GM23338 (cell line): ENCODE measurements around the gene IRAK2. TPM values are rescaled to one million over a fixed set of nuclear protein-coding genes. Genes with fewer than 3 reads are reported as not detected.

Experiments
- ATAC-seq: fragments of 200-7000 bp; cut with Tn5 transposase; 3 replicates; pipeline ENCODE4 v1.9.1; 2020
- DNase-seq: peaks from one replicate; pipeline ENCODE4 v3.0.0-alpha.2; 2015; ENCODE audit warnings: low spot score
- H2AFZ ChIP-seq: fragments of 200-600 bp; sonication (generic); 2 replicates; pipeline ENCODE4 v1.8.0; 2016; ENCODE audit warnings: antibody characterized with exemption, mild to moderate bottlenecking, moderate library complexity
- H3F3A ChIP-seq: fragments of 200-600 bp; sonication (generic); replicated peaks from 2 replicates; pipeline ENCODE4 v1.8.0; 2017; ENCODE audit warnings: antibody characterized with exemption, mixed run types, low read depth
- H3K27ac ChIP-seq: fragments of 200-600 bp; sonication (generic); 2 replicates; pipeline ENCODE4 v1.6.1; 2016; ENCODE audit warnings: low read depth
- H3K27me3 ChIP-seq: fragments of 200-600 bp; sonication (generic); 2 replicates; pipeline ENCODE4 v1.8.0; 2016; ENCODE audit warnings: mild to moderate bottlenecking, mixed run types, moderate library complexity; ENCODE audit not compliant: insufficient read depth
- H3K36me3 ChIP-seq: fragments of 200-600 bp; sonication (generic); 2 replicates; pipeline ENCODE4 v1.8.0; 2016; ENCODE audit warnings: mild to moderate bottlenecking; ENCODE audit not compliant: insufficient read depth
- H3K4me1 ChIP-seq: fragments of 200-600 bp; sonication (generic); 2 replicates; pipeline ENCODE4 v1.8.0; 2016; ENCODE audit warnings: mild to moderate bottlenecking, moderate library complexity; ENCODE audit not compliant: insufficient read depth
- H3K4me2 ChIP-seq: fragments of 200-600 bp; sonication (generic); 2 replicates; pipeline ENCODE4 v1.7.1; 2017; ENCODE audit warnings: mixed run types
- H3K4me3 ChIP-seq: fragments of 200-600 bp; sonication (generic); 2 replicates; pipeline ENCODE4 v1.6.1; 2016; ENCODE audit warnings: mixed run types
- H3K79me2 ChIP-seq: fragments of 200-600 bp; sonication (generic); replicated peaks from 2 replicates; pipeline ENCODE4 v1.8.0; 2017; ENCODE audit warnings: mild to moderate bottlenecking; ENCODE audit not compliant: insufficient read depth
- H3K9me2 ChIP-seq: fragments of 200-600 bp; sonication (generic); 2 replicates; pipeline ENCODE4 v1.8.0; 2017; ENCODE audit not compliant: insufficient read depth
- H4K20me1 ChIP-seq: fragments of 200-600 bp; sonication (generic); replicated peaks from 2 replicates; pipeline ENCODE4 v1.8.0; 2017; ENCODE audit warnings: mild to moderate bottlenecking; ENCODE audit not compliant: insufficient read depth
- H3K27ac Mint-ChIP-seq: 2 replicates; pipeline ENCODE4 v1.8.0; 2020; ENCODE audit warnings: inconsistent platforms, mild to moderate bottlenecking, moderate library complexity, mixed read lengths
- H3K27me3 Mint-ChIP-seq: 3 replicates; pipeline ENCODE4 v1.8.0; 2022; ENCODE audit warnings: low read depth, mild to moderate bottlenecking, moderate library complexity, mixed read lengths, inconsistent platforms; ENCODE audit not compliant: insufficient read depth, poor library complexity
- H3K36me3 Mint-ChIP-seq: 3 replicates; pipeline ENCODE4 v1.8.0; 2021; ENCODE audit warnings: low read depth, mild to moderate bottlenecking, inconsistent platforms, moderate library complexity, mixed read lengths
- H3K4me1 Mint-ChIP-seq: 3 replicates; pipeline ENCODE4 v1.8.0; 2020; ENCODE audit warnings: mild to moderate bottlenecking, inconsistent platforms, mixed read lengths
- H3K4me3 Mint-ChIP-seq: 3 replicates; pipeline ENCODE4 v1.8.0; 2021; ENCODE audit warnings: moderate library complexity, mild to moderate bottlenecking, inconsistent platforms, mixed read lengths
- H3K9me3 Mint-ChIP-seq: 3 replicates; pipeline ENCODE4 v1.8.0; 2020; ENCODE audit warnings: moderate library complexity, mild to moderate bottlenecking, inconsistent platforms, mixed read lengths
- EZH2 ChIP-seq: fragments of 200-600 bp; sonication (generic); IDR thresholded peaks from one replicate; pipeline ENCODE4 v1.8.0; 2017; ENCODE audit warnings: antibody characterized with exemption, mild to moderate bottlenecking, low read depth; ENCODE audit not compliant: unreplicated experiment
- JUNB ChIP-seq: IDR thresholded peaks from one replicate; pipeline ENCODE4 v1.6.1; 2016; ENCODE audit warnings: antibody characterized with exemption; ENCODE audit not compliant: unreplicated experiment
- POLR2AphosphoS5 ChIP-seq: IDR thresholded peaks from 2 replicates; pipeline ENCODE4 v1.6.1; 2016; ENCODE audit warnings: antibody characterized with exemption, low read depth
- REST ChIP-seq: IDR thresholded peaks from one replicate; pipeline ENCODE4 v1.6.1; 2018; ENCODE audit warnings: antibody characterized with exemption; ENCODE audit not compliant: unreplicated experiment
- STAT1 ChIP-seq: IDR thresholded peaks from one replicate; pipeline ENCODE4 v1.6.1; 2016; ENCODE audit warnings: antibody characterized with exemption; ENCODE audit not compliant: unreplicated experiment
- ZNF462 ChIP-seq: fragments of 250-450 bp; sonication (Bioruptor Pico); IDR thresholded peaks from 2 replicates; pipeline ENCODE4 v1.5.0; 2020; ENCODE audit warnings: mild to moderate bottlenecking, moderate library complexity
- polyA plus RNA-seq: library from polyadenylated mRNA; unstranded; fragments of >200 nt; fragmentation: Nextera tagmentation; extraction: Ambion mirVana; gene quantifications from 2 replicates; pipeline ENCODE4 v1.2.1, GENCODE V29; 2016
- total RNA-seq: library from RNA; depleted of rRNA; stranded (reverse); fragments of >200 nt; shearing (Covaris generic); gene quantifications from 2 replicates; pipeline ENCODE4 v1.2.3, GENCODE V29; 2014

Gene IRAK2
- total and polyA plus RNA-seq, 2 experiments from 2014 or later: 0.37 to 1.4 TPM

DNA sequence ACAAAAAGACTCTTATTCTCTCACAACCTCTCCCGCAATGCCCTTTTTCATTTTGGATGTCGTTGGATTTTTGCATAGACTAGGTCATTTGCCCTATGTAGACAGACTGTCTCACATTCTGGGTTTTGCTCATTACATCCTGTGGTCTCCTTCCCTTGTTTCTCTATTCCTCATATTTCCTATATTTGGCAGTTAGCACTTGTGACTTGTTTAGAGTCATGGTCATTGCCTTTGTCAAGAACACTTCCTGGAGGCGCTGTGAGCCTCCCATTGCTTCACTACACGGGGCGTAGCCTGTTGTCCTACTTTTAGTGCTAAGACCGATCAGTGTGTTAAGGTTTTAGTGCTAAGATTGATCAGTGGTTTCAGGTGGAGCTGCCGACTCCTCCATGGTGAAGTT is 67.4 kb downstream of the IRAK2 start (continued):
- no peak for TF ChIP-seq ZNF462
- TF ChIP-seq REST: no peak
- no peak for TF ChIP-seq STAT1

DNA sequence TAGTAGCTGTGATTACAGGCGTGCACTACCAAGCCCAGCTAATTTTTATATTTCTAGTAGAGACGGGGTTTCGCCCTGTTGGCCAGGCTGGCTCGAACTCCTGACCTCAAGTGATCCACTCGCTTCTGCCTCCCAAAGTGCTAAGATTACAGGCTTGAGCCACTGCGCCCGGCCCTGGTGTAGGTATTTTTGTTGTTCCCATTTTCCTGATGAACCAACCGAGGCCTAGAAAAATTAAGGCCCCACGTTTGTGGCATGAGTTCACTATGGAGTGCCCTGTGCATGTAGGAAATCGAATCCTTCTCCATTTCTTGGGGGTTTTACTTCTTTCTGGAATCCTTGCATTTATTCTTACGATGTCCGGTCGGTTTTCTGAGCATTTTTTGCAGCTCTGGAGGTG is 69.3 kb downstream of the IRAK2 start:
- Histone ChIP-seq H3K4me3 (no peak overlapping the region), H3K4me1 (peaks cover 4% of the 10 kb centered on the region; the same call in 1 of the 2 replicates), H3K9me2 (0 out of 2 replicates have a peak, but pooled peaks cover 3% of the 10 kb centered on the region), H3K4me2 (no peak overlapping the region), H4K20me1 (no peaks in the 10 kb centered on the region), H3K27ac (no peak overlapping the region), H3K27me3 (no peaks in the 10 kb centered on the region), H3K36me3 (no peaks in the 10 kb centered on the region), H2AFZ (no peak overlapping the region), H3K79me2 (no peaks in the 10 kb centered on the region), H3F3A (no peaks in the 10 kb centered on the region)
- no peak for TF ChIP-seq EZH2
- TF ChIP-seq JUNB: no peak
- no peak for TF ChIP-seq POLR2AphosphoS5
- no peak for TF ChIP-seq STAT1
- Mint-ChIP-seq H3K27ac (no peak overlapping the region), H3K9me3 (no peaks in the 10 kb centered on the region), H3K27me3 (peaks cover 4% of the 10 kb centered on the region), H3K4me1 (peaks cover 5% of the 10 kb centered on the region; the same call in 2 of the 3 replicates), H3K36me3 (no peaks in the 10 kb centered on the region; the same call in 2 of the 3 replicates), H3K4me3 (no peak overlapping the region)
- no peak for DNase-seq
- no peak for ATAC-seq
